Dedifferentiated amniotic fluid mesenchymal stem cell (primary cell): Measurements from ENCODE around the gene NOTCH4.
"Not testable (repeated sequence)": the region's sequence is repeated elsewhere in the genome, so short reads cannot be mapped to it uniquely, and the experiment has no call there.

ENCODE experiments used
- DNase-seq: peaks from one replicate; pipeline ENCODE4 v3.0.0-alpha.2; 2016; ENCODE audit errors: extremely low spot score

NOTCH4 gene

GRCh38 chr6:32216998-32217397, 6.9 kb downstream of the NOTCH4 start:
- no peak for DNase-seq

- DNase-seq: no peak
These were observed 7.6 kb downstream of the NOTCH4 start for GRCh38 chr6:32216285-32216684.

- DNase-seq: no peak
These were observed 8.2 kb downstream of the NOTCH4 start for GRCh38 chr6:32215617-32216016.

GRCh38 chr6:32214126-32214525, 9.7 kb downstream of the NOTCH4 start:
- DNase-seq: no peak

- no peak for DNase-seq
These were observed 10.2 kb downstream of the NOTCH4 start for GRCh38 chr6:32213649-32214048.

- no peak for DNase-seq
These were observed 11.6 kb downstream of the NOTCH4 start for GRCh38 chr6:32212076-32212760.

GRCh38 chr6:32211432-32211831, 12.4 kb downstream of the NOTCH4 start:
- DNase-seq: not testable (repeated sequence)

- DNase-seq: no peak
These were observed 13.7 kb downstream of the NOTCH4 start for GRCh38 chr6:32210191-32210601.

- DNase-seq: no peak
These were observed 14.9 kb downstream of the NOTCH4 start for GRCh38 chr6:32208996-32209395.

GRCh38 chr6:32204268-32204715, 19.6 kb downstream of the NOTCH4 start:
- DNase-seq: no peak

GRCh38 chr6:32203426-32204267, 20.2 kb downstream of the NOTCH4 start:
- DNase-seq: no peak

- no peak for DNase-seq
These were observed 21.7 kb downstream of the NOTCH4 start for GRCh38 chr6:32202186-32202585.

- no peak for DNase-seq
These were observed 23.0 kb downstream of the NOTCH4 start for GRCh38 chr6:32200711-32201475.

- no peak for DNase-seq
These were observed 25.0 kb downstream of the NOTCH4 start for GRCh38 chr6:32198866-32199265.

GRCh38 chr6:32198345-32198696, 25.5 kb downstream of the NOTCH4 start:
- DNase-seq: no peak

GRCh38 chr6:32196682-32197616, 26.9 kb downstream of the NOTCH4 start:
- DNase-seq: no peak

GRCh38 chr6:32195902-32196681, 27.8 kb downstream of the NOTCH4 start:
- peak; percentile 31 for DNase-seq

GRCh38 chr6:32195652-32195901, 28.3 kb downstream of the NOTCH4 start:
- DNase-seq: peak; percentile 100

GRCh38 chr6:32194825-32195651, 28.8 kb downstream of the NOTCH4 start:
- DNase-seq: peak; percentile 64

- DNase-seq: no peak
These were observed 29.5 kb downstream of the NOTCH4 start for GRCh38 chr6:32194388-32194787.
